Ishikawa (cell line): ENCODE measurements around the gene NIM1K.
A peak's percentile ranks its signal among the peaks of the same experiment; 100 is the strongest.

ENCODE experiments used
- CEBPB ChIP-seq: IDR thresholded peaks from 2 replicates; pipeline ENCODE4 v1.6.1; 2012
- CREB1 ChIP-seq: IDR thresholded peaks from 2 replicates; pipeline ENCODE4 v1.6.1; 2012; ENCODE audit warnings: low read depth
- EGR1 ChIP-seq: IDR thresholded peaks from 2 replicates; pipeline ENCODE4 v1.6.1; 2012
- EP300 ChIP-seq: IDR thresholded peaks from 2 replicates; pipeline ENCODE4 v1.6.1; 2012; ENCODE audit warnings: borderline replicate concordance
- FOXM1 ChIP-seq: IDR thresholded peaks from 2 replicates; pipeline ENCODE4 v1.6.1; 2012; ENCODE audit warnings: low read depth, borderline replicate concordance
- MAX ChIP-seq: IDR thresholded peaks from 2 replicates; pipeline ENCODE4 v1.6.1; 2012
- NFIC ChIP-seq: IDR thresholded peaks from 2 replicates; pipeline ENCODE4 v1.6.1; 2012
- RAD21 ChIP-seq: IDR thresholded peaks from 2 replicates; pipeline ENCODE4 v1.6.1; 2012; ENCODE audit warnings: low read depth
- REST ChIP-seq: IDR thresholded peaks from 2 replicates; pipeline ENCODE4 v1.6.1; 2012; ENCODE audit warnings: low read depth, mild to moderate bottlenecking
- TAF1 ChIP-seq: IDR thresholded peaks from 2 replicates; pipeline ENCODE4 v1.6.1; 2012; ENCODE audit warnings: low read depth, mild to moderate bottlenecking
- TCF12 ChIP-seq: IDR thresholded peaks from 2 replicates; pipeline ENCODE4 v1.6.1; 2012; ENCODE audit warnings: low read depth
- TEAD4 ChIP-seq: IDR thresholded peaks from 2 replicates; pipeline ENCODE4 v1.6.1; 2012
- USF1 ChIP-seq: IDR thresholded peaks from 2 replicates; pipeline ENCODE4 v1.6.1; 2012
- YY1 ChIP-seq: IDR thresholded peaks from 2 replicates; pipeline ENCODE4 v1.6.1; 2012; ENCODE audit warnings: low read depth
- ZBTB7A ChIP-seq: IDR thresholded peaks from 2 replicates; pipeline ENCODE4 v1.6.1; 2012; ENCODE audit warnings: low read depth

Gene NIM1K

GRCh38 chr5:43219120-43219519 is 27.1 kb downstream of the NIM1K start:
- TF ChIP-seq TAF1 (no peak), TEAD4 (peak; percentile 58)

- TF ChIP-seq TCF12 (no peak), USF1 (no peak), NFIC (no peak), REST (no peak), FOXM1 (no peak), TEAD4 (no peak), TAF1 (no peak), EP300 (no peak), CREB1 (no peak), CEBPB (no peak)
Measured at GRCh38 chr5:43221502-43221901, 29.5 kb downstream of the NIM1K start.

- TF ChIP-seq CREB1 (no peak), REST (no peak), RAD21 (no peak), YY1 (no peak), MAX (no peak), TAF1 (no peak), USF1 (no peak), ZBTB7A (no peak), NFIC (no peak), TCF12 (no peak), CEBPB (no peak), FOXM1 (no peak), EP300 (no peak), TEAD4 (no peak), EGR1 (no peak)
Measured at GRCh38 chr5:43225649-43226245, 33.7 kb downstream of the NIM1K start.

- TF ChIP-seq RAD21 = peak; percentile 63
- no peak for TF ChIP-seq MAX
Measured at GRCh38 chr5:43227655-43228054, 35.6 kb downstream of the NIM1K start.

- TF ChIP-seq TEAD4 (no peak), YY1 (no peak)
Measured at GRCh38 chr5:43230707-43231106, 38.7 kb downstream of the NIM1K start.

- TF ChIP-seq ZBTB7A = no peak
- TF ChIP-seq CEBPB = no peak
- TF ChIP-seq EGR1 = no peak
- peak; percentile 40 for TF ChIP-seq RAD21
Measured at GRCh38 chr5:43231977-43232376, 40.0 kb downstream of the NIM1K start.

GRCh38 chr5:43232943-43233833 is 41.2 kb downstream of the NIM1K start:
- no peak for TF ChIP-seq RAD21
- no peak for TF ChIP-seq MAX
- no peak for TF ChIP-seq CREB1
- TF ChIP-seq FOXM1 = no peak
- TF ChIP-seq REST = no peak
- TF ChIP-seq CEBPB = no peak
- no peak for TF ChIP-seq NFIC
- no peak for TF ChIP-seq TAF1
- no peak for TF ChIP-seq ZBTB7A
- no peak for TF ChIP-seq EGR1
- TF ChIP-seq TCF12 = no peak
- no peak for TF ChIP-seq YY1
- TF ChIP-seq TEAD4 = no peak
- TF ChIP-seq USF1 = no peak
- TF ChIP-seq EP300 = no peak
